ENCODE measurements around the gene PSORS1C1.
"Not testable (repeated sequence)": the region's sequence is repeated elsewhere in the genome, so short reads cannot be mapped to it uniquely, and the experiment has no call there.

Gene PSORS1C1, protein sequence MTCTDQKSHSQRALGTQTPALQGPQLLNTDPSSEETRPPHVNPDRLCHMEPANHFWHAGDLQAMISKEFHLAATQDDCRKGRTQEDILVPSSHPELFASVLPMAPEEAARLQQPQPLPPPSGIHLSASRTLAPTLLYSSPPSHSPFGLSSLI

GRCh38 chr6:31114541-31114878 lies at the start of gene PSORS1C1:
Gene PSORS1C1 (plus strand): TSS chr6:31114800. CDS start chr6:31129633, 14,833 bp downstream.
- no peak for DNase-seq (ENCODE audit: low read depth in 3 of 3)

GRCh38 chr6:31065556-31065955 lies 49.0 kb upstream of the PSORS1C1 start:
- no peak for DNase-seq (ENCODE audit: low read depth in 3 of 3)

GRCh38 chr6:31067028-31067427 lies 47.6 kb upstream of the PSORS1C1 start:
- not testable (repeated sequence) for DNase-seq (ENCODE audit: low read depth in 3 of 3)

DNA sequence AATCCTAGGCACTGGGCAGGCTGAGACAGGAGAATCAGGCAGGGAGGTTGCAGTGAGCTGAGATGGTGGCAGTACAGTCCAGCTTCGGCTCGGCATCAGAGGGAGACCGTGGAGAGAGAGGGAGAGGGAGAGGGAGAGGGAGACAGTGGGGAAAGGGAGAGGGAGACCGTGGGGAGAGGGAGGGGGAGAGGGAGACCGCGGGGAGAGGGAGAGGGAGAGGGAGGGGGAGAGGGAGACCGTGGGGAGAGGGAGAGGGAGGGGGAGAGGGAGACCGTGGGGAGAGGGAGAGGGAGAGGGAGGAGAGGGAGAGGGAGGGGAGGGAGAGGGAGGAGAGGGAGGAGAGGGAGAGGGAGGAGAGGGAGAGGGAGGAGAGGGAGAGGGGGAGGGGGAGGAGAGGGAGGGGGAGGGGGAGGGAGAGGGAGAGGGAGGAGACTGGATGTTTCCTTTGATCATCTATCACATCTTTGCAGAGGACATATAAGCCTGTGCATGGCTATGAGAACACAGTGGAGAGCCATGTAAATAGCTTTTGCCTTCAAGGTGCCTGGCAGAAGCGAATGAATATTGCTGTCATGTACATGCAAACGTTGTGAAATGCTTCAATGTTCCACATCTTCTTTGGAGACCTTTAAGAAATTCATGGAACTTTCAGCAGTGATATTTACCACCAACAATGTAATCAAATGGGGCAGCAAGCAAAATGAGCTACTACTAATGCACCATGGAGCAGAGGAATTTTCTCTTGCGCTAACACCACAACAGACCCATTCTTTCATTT lies 46.5 kb upstream of the PSORS1C1 start:
- DNase-seq (ENCODE audit: low read depth in 3 of 3), result not testable (repeated sequence)

GRCh38 chr6:31068669-31069340 lies 45.8 kb upstream of the PSORS1C1 start:
- DNase-seq (ENCODE audit: low read depth in 3 of 3), result peak; percentile 35 to 60 (median 43)

DNA sequence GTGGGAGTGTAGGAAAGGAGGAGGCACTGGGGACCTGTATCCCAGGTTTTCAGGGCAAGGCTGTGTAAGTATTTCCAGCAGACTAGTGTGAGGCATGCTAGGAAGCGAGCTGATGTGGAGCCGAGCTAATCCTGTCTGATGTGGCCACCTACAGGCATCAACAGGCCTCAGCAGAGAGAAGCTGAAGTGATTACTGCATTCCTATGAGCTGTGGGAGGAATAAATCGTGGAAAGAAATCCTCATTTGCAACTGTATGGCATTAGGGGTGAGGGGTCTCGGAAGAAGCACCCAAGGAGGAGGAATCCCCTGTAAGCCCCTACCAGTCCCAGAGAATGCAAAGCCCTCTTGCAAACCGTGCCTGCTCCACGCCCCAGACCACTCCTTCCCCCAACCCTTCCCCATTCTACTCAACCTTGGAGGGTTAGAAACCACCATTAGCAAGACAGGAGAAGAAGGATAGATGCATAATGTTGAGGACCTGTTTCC lies 43.8 kb upstream of the PSORS1C1 start:
- no peak for DNase-seq (ENCODE audit: low read depth in 3 of 3)

DNA sequence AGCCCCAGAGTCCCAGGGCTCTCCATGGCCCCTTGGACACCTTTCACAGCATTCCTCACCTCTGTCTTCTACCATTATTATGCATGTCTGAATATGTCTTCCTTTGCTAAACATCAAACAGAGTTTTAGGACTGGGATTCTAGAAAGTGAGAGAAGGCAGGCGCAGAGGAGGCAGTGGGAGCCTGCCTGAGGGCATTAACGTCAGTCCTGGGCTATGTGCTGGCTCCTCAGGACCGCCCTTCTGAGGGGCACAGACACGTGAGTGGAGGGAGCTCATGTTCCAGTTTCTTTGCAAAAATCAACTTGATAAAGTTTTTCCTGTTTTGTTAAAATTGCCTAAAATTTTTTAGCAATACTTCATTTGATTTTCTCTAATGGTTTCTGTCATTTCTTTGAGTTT lies 40.2 kb upstream of the PSORS1C1 start:
- DNase-seq (ENCODE audit: low read depth in 3 of 3), result no peak

DNA sequence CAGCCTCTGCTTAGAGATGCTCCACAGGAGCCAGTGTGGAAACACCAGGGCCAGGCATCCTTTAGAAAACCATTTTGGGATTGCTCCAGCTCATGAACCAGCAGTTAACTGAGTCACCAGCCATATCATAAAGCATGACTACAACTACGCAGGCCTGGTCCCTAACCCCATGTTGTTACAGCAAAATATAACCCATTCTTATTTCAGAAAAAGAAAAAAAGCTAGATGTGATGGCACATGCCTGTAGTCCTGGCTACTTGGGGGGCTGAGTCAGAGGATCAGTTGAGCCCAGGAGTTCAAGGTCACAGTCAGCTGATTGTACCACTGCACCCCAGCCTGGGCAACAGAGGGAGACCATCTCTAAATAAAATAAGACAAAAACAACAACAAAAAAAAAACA lies 39.1 kb upstream of the PSORS1C1 start:
- DNase-seq (ENCODE audit: low read depth in 3 of 3), result no peak

GRCh38 chr6:31076611-31077010 lies 38.0 kb upstream of the PSORS1C1 start:
- DNase-seq (ENCODE audit: low read depth in 3 of 3), result no peak

DNA sequence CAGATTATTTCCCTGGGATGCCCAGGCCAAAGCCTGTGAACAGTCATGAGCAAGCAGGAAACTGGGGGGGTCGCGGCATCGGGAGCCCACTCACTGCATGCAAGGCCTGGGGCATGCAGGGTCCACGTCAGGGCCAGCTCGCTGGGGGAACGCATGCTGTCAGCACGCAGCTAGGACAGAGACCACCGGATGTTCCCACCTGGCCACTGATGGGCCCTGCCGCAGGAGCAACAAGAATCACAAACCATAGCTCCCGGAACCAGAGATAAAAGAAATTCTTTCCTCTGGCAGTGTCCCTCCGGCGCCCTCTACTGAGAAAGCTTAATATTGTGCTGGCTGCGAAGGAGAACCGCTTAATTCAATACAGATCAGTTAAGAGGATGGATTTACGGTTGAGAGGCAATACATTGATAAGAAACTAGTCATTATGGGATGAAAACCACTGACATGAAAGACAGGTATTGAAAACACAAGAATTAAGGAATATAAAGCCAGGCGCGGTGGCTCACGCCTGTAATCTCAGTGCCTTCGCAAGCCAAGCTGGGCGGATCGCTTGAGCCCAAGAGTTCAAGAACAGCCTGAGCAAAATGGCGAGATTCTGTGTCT lies 34.8 kb upstream of the PSORS1C1 start:
- DNase-seq (ENCODE audit: low read depth in 3 of 3), result peak; percentile 29 to 58 (median 48)

DNA sequence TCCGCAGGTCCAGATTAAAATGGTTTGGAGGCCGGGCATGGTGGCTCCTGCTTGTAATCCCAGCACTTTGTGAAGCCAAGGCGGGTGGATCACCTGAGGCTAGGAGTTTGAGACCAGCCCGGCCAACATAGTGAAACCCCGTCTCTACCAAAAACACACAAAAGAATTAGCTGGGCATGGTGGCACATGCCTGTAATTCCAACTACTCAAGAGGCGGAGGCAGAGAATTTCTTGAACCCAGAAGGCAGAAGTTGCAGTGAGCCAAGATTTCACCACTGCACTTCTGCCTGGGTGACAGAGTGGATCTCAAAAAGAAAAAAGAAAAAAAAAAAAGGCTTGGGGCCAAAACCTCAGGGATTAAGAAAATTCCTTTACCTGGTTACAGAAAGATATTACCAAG lies 32.7 kb upstream of the PSORS1C1 start:
- DNase-seq (ENCODE audit: low read depth in 3 of 3), result no peak

DNA sequence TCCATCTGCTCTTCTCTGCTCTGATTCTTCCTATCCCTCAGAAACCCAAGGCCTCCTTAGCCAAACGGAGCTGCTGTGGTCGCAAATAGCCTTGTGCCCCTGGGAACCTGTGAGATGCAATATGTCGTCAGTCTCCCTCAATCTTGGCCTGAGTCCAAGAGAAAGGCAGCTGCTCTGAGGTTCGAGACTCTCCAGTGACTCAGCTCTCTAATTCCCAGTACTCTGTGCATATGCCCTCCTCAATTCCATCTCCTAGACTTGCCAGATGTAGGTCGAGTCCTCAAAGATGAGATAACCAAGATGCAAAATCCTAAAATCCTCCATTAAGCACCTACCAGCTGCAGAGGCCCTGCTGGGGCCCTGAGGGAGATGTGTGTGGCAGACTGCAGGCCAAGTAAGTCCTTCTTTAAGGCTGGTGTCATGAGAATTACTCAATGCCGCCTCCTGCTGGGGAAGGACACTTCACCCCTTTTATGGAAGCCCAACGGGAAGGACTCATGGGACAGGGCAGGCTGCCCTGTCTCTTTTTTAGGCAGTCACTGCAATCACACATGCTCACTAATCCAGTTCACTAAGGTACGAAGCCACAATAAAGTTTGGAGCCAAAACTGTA lies 30.8 kb upstream of the PSORS1C1 start:
- DNase-seq (ENCODE audit: low read depth in 3 of 3), result no peak

DNA sequence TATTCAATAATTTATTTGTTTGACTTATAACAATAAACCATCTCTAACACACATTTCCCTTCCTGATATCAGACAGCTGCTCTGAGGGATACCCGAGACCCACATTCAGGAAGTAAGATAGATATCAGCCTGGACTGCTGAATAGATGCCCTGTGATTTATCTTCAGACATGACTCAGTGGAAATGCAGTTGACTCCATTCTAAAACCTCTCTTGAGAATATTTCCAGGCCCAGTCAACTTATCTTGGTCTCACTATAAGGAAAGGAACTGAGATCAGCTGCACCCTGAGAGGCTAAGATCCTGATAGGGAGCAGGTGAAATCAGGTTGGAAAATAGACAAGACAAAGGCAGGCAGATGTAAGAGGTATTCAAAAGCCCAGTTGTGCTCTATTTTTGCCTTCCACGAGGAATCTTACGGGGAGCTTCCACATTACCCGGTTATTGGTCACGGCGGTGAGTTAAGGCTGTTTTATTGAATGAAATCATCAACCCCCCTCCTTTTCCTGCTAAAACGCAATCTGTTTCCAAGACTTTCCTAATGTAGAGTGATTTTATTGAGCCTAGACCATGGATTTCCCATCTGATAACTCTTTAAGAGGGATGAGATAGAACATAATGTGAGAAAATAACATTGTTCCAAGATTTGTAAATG lies 27.7 kb upstream of the PSORS1C1 start:
- DNase-seq (ENCODE audit: low read depth in 3 of 3), result no peak

DNA sequence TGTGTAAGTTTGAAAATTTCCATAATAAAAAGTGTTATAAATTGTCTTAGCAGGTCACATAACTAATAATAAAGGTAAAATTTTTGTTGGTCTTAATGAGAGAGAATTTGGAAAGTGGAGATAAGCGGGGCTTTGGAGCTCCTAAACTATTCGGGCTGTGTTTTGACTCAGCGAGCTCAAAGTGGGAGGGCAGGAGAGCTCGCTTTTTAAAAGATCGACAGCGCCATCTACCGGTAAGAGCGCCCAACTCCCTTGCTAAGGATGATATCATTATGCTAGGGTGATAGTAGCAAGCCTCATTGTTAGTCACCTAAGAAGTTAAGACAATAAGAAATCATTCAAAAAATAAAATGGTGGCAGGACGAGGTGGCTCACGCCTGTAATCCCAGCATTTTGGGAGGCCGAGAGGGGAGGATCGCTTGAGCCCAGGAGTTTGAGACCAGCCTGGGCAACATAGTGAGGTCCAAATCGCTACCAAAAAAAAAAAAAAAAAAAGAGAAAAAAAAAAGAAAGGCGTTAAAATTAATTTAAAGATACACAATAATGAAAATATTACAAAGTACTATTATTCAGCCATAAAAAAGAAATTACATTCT lies 27.0 kb upstream of the PSORS1C1 start:
- DNase-seq (ENCODE audit: low read depth in 3 of 3), result peak; percentile 81 to 89 (median 84)

GRCh38 chr6:31090275-31090972 lies 24.2 kb upstream of the PSORS1C1 start:
- DNase-seq (ENCODE audit: low read depth in 3 of 3), result no peak

DNA sequence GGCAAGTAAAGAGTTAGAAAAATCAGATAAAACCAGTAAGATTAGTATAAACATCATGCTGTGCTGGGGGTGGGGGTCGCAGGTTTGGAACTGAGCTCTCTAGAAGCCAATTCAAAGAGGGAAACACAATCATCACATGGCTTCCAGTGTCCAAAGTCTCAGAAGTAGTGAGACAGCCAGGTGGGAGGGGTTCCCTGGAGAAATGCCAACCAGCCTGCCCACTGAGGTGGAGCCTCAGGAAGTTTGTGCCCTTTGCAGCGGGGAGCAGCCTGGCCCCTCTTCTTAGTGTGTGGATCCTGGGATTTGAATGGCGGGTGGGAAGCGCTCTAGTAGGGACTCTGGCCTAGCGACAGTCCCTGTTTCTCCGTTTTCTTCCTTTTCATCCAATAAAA lies 23.6 kb upstream of the PSORS1C1 start:
- no peak for DNase-seq (ENCODE audit: low read depth in 3 of 3)

GRCh38 chr6:31091680-31092079 lies 22.9 kb upstream of the PSORS1C1 start:
- no peak for DNase-seq (ENCODE audit: low read depth in 3 of 3)

- no peak for DNase-seq (ENCODE audit: low read depth in 3 of 3)
Observed at GRCh38 chr6:31092238-31092637, 22.4 kb upstream of the PSORS1C1 start.

DNA sequence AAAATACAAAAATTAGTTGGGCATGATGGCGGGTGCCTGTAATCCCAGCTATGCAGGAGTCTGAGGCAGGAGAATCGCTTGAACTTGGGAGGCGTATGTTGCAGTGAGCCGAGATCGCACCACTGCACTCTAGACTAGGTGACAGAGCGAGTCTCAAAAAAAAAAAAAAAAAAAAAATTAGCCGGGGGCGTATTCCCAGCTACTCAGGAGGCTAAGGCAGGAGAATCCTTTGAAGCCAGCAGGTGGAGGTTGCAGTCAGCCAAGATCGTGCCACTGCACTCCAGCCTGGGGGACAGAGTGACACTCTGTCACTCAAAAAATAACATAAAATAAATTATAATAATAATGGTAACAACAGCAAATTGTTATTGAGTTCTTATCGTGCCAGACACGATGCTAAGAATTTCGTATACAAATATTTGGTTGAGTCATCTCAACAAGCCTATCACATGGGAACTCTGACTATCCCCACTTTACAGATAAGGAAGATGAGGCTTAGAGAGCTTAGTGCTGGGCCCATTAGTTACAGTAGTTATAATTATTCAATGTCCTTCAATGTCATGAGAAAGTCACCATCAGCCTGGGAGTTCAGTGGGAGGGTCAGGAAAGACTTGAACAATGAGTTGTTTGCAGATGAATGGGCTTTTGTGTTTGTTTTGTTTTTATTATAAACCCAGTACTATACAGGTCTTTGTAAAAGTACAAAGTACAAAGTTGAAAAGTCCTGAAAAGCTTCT lies 21.7 kb upstream of the PSORS1C1 start:
- DNase-seq (ENCODE audit: low read depth in 3 of 3), result no peak

- peak in 2 of 3 experiments; percentile 15 to 19 for DNase-seq (ENCODE audit: low read depth in 3 of 3)
Observed at GRCh38 chr6:31094389-31094881, 20.2 kb upstream of the PSORS1C1 start.

All from stimulated activated CD4-positive, alpha-beta T cell treated with anti-CD3 and anti-CD28 coated beads, TNF-alpha, amount 100 ng/mL, for 4 hours (primary cell).